ENCODE results near the gene CFAP69.

CFAP69 gene

DNA sequence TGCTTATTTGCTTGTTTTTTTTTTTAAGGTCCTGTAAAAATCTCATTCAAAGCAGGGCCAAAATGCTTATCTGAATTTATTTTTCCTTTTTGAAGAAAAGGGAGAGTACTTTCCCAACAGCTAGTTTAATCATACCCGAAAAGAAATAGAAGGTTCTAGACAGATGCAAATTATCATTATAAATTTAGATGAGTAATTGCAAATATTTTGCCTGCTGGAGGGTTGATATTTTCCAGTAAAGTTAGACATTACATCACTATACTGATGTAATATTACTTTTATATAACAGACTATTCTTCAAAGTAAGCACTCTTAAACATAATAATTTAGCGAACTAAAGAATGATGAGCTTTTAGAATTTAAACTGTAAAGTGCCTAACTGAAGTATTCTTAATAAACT lies 14.1 kb upstream of the CFAP69 start:
- Histone ChIP-seq H3K36me3 (ENCODE audit: control insufficient read depth, insufficient read depth, low read length) (no peaks in the 10 kb centered on the region), H3K9me3 (ENCODE audit: control insufficient read depth, low read length) (no peaks in the 10 kb centered on the region), H3K27ac (ENCODE audit: insufficient read depth, low read length, poor library complexity, severe bottlenecking) (no peak overlapping the region), H3K27me3 (replicated peaks; ENCODE audit: control insufficient read depth, insufficient read depth, low read length, poor library complexity, severe bottlenecking) (no peaks in the 10 kb centered on the region), H3K4me3 (ENCODE audit: insufficient read depth, low read depth, low read length, poor library complexity, severe bottlenecking) (no peak overlapping the region), H3K4me1 (ENCODE audit: control insufficient read depth, insufficient read depth, low read length, poor library complexity, severe bottlenecking) (no peaks in the 10 kb centered on the region)
- DNase-seq = no peak

DNA sequence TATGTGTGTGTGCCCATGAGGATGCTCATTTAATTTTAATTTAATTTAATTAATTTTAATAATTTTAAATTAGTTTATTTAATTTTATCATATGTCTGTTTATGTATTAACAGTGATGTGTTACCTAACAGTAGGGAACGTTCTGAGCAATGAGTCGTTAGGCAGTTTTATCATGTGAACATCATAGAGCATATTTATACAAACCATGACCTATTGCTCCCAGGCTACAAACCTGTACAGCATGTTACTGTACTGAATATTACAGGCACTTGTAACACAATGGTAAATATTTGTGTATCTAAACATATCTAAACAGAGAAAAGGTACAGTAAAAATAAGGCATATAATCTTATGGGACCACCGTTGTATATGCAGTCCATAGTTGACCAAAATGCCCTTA lies 13.7 kb upstream of the CFAP69 start:
- H3K4me3 ChIP-seq (ENCODE audit: insufficient read depth, low read depth, low read length, poor library complexity, severe bottlenecking) = no peak overlapping the region
- H3K9me3 ChIP-seq (ENCODE audit: control insufficient read depth, low read length) = no peaks in the 10 kb centered on the region
- no peak for DNase-seq
- H3K4me1 ChIP-seq (ENCODE audit: control insufficient read depth, insufficient read depth, low read length, poor library complexity, severe bottlenecking) = no peaks in the 10 kb centered on the region
- no peaks in the 10 kb centered on the region for H3K27me3 ChIP-seq (replicated peaks; ENCODE audit: control insufficient read depth, insufficient read depth, low read length, poor library complexity, severe bottlenecking)
- no peak overlapping the region for H3K27ac ChIP-seq (ENCODE audit: insufficient read depth, low read length, poor library complexity, severe bottlenecking)
- H3K36me3 ChIP-seq (ENCODE audit: control insufficient read depth, insufficient read depth, low read length) = no peaks in the 10 kb centered on the region

DNA sequence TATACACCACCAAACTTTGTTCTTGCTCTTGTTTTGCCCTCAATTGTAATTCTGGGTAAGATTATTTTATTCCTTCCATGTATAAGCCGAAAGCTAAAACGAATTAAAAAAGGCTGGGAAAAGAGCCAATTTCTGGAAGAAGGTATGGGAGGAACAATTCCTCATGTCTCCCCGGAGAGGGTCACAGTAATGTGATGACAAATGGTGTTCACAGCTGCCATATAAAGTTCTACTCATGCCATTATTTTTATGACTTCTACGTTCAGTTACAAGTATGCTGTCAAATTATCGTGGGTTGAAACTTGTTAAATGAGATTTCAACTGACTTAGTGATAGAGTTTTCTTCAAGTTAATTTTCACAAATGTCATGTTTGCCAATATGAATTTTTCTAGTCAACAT lies 12.5 kb upstream of the CFAP69 start:
- DNase-seq = no peak
- no peaks in the 10 kb centered on the region for H3K27me3 ChIP-seq (replicated peaks; ENCODE audit: control insufficient read depth, insufficient read depth, low read length, poor library complexity, severe bottlenecking)
- H3K9me3 ChIP-seq (ENCODE audit: control insufficient read depth, low read length) = no peaks in the 10 kb centered on the region
- H3K4me1 ChIP-seq (ENCODE audit: control insufficient read depth, insufficient read depth, low read length, poor library complexity, severe bottlenecking) = no peaks in the 10 kb centered on the region
- no peak overlapping the region for H3K27ac ChIP-seq (ENCODE audit: insufficient read depth, low read length, poor library complexity, severe bottlenecking)
- H3K36me3 ChIP-seq (ENCODE audit: control insufficient read depth, insufficient read depth, low read length) = no peaks in the 10 kb centered on the region
- H3K4me3 ChIP-seq (ENCODE audit: insufficient read depth, low read depth, low read length, poor library complexity, severe bottlenecking) = no peak overlapping the region

DNA sequence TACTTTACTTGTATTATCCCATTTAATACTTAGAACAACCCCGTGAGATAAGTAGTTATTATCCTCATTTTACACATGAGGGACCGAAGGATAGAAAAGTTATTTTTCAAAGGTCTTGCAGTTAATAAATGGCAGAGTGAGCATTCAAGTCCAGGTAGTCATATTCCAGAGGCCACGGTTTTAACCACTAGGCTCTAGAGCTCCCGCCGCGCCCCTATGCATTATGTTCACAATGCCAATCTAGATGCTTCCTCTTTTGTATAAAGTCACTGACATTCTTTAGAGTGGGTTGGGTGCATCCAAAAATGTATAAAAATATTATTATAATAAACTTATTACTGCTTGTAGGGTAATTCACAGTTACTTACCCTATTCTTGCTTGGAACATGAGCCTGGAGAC lies 11.4 kb upstream of the CFAP69 start:
- H3K4me3 ChIP-seq (ENCODE audit: insufficient read depth, low read depth, low read length, poor library complexity, severe bottlenecking) = no peak overlapping the region
- no peaks in the 10 kb centered on the region for H3K36me3 ChIP-seq (ENCODE audit: control insufficient read depth, insufficient read depth, low read length)
- no peaks in the 10 kb centered on the region for H3K27me3 ChIP-seq (replicated peaks; ENCODE audit: control insufficient read depth, insufficient read depth, low read length, poor library complexity, severe bottlenecking)
- H3K27ac ChIP-seq (ENCODE audit: insufficient read depth, low read length, poor library complexity, severe bottlenecking) = no peak overlapping the region
- H3K4me1 ChIP-seq (ENCODE audit: control insufficient read depth, insufficient read depth, low read length, poor library complexity, severe bottlenecking) = no peaks in the 10 kb centered on the region
- DNase-seq = no peak
- H3K9me3 ChIP-seq (ENCODE audit: control insufficient read depth, low read length) = no peaks in the 10 kb centered on the region

DNA sequence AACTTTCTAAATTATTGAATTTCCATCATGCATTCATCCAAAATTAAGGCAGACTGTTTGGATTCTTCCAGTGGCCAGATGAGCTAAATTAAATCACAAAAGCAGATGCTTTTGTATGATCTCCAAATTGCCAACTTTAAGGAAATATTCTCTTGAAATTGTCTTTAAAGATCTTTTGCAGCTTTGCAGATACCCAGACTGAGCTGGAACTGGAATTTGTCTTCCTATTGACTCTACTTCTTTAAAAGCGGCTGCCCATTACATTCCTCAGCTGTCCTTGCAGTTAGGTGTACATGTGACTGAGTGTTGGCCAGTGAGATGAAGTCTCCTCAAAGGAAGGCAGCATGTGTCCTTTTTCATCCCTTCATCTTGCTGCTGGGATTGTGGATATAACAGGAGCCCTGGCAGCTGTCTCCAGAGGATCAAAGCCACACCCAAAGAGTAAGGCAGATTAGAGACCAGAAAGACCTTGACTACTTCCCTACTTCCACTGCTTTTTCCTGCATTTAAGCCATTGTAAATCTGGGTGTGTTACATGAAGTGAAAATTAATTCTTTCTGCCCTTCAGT lies 8.2 kb upstream of the CFAP69 start:
- Histone ChIP-seq H3K4me3 (ENCODE audit: insufficient read depth, low read depth, low read length, poor library complexity, severe bottlenecking) (no peak overlapping the region), H3K27me3 (replicated peaks; ENCODE audit: control insufficient read depth, insufficient read depth, low read length, poor library complexity, severe bottlenecking) (no peaks in the 10 kb centered on the region), H3K36me3 (ENCODE audit: control insufficient read depth, insufficient read depth, low read length) (no peaks in the 10 kb centered on the region), H3K4me1 (ENCODE audit: control insufficient read depth, insufficient read depth, low read length, poor library complexity, severe bottlenecking) (no peaks in the 10 kb centered on the region), H3K27ac (ENCODE audit: insufficient read depth, low read length, poor library complexity, severe bottlenecking) (no peak overlapping the region), H3K9me3 (ENCODE audit: control insufficient read depth, low read length) (no peaks in the 10 kb centered on the region)
- no peak for DNase-seq

DNA sequence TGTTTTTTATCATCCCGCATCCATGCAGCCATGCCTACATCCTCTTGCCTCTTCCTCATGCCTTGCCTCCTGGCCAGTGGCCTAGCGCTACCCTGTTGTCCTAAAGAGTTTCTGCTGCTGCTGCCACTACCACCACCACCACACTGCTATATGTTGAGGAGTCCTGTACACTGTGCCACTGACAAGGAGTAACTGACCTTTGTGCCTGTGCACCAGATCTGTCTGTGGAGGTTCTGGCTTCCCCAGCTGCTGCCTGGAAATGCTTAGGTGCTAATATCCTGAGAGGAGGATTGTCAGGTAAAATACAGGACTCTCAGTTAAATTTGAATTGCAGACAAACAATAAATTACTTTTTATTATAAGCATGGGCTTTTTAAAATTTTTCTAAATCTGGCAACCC lies 7.0 kb upstream of the CFAP69 start:
- no peak for DNase-seq
- H3K4me1 ChIP-seq (ENCODE audit: control insufficient read depth, insufficient read depth, low read length, poor library complexity, severe bottlenecking) = no peaks in the 10 kb centered on the region
- no peaks in the 10 kb centered on the region for H3K27me3 ChIP-seq (replicated peaks; ENCODE audit: control insufficient read depth, insufficient read depth, low read length, poor library complexity, severe bottlenecking)
- no peaks in the 10 kb centered on the region for H3K36me3 ChIP-seq (ENCODE audit: control insufficient read depth, insufficient read depth, low read length)
- H3K27ac ChIP-seq (ENCODE audit: insufficient read depth, low read length, poor library complexity, severe bottlenecking) = no peak overlapping the region
- H3K9me3 ChIP-seq (ENCODE audit: control insufficient read depth, low read length) = no peaks in the 10 kb centered on the region
- H3K4me3 ChIP-seq (ENCODE audit: insufficient read depth, low read depth, low read length, poor library complexity, severe bottlenecking) = no peak overlapping the region

DNA sequence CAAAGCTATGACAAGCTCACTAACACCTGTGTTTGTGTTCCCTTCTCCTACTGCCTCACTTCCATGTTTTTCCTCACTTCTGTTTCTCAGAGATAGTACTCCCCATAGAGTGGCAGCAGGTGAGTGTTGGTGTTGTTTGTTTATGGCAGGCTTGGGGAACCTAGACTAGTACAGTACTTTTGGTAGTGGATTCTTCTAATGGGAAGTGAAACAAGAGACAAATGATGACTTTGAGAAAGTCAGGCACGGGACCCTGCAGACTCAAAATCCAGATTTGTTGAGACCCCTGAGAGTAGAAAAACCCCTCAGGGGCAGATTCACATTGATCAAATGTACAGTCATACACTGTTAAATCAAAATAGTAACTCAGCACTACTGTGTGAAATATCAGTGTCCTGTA lies 6.4 kb upstream of the CFAP69 start:
- Histone ChIP-seq H3K4me3 (ENCODE audit: insufficient read depth, low read depth, low read length, poor library complexity, severe bottlenecking) (no peak overlapping the region), H3K36me3 (ENCODE audit: control insufficient read depth, insufficient read depth, low read length) (no peaks in the 10 kb centered on the region), H3K4me1 (ENCODE audit: control insufficient read depth, insufficient read depth, low read length, poor library complexity, severe bottlenecking) (no peaks in the 10 kb centered on the region), H3K27ac (ENCODE audit: insufficient read depth, low read length, poor library complexity, severe bottlenecking) (no peak overlapping the region), H3K27me3 (replicated peaks; ENCODE audit: control insufficient read depth, insufficient read depth, low read length, poor library complexity, severe bottlenecking) (no peaks in the 10 kb centered on the region), H3K9me3 (ENCODE audit: control insufficient read depth, low read length) (no peaks in the 10 kb centered on the region)
- no peak for DNase-seq

DNA sequence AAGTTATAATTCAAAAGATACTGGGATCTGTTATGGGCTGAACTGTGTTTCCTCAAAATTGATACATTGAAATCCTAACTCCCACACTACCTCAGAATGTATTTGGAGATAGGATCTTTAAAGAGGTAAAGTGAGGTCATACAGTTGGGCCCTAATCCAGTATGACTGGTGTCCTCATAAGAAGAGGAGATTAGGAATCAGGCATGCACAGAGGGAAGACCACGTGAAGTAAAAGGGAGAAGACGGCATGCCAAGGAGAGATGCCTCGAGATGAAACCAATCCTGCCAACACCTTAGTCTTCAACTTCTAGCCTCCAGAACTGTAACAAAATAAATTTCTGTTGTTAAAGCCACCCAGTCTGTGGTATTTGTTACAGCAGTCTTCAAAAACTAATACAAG lies 5.9 kb upstream of the CFAP69 start:
- Histone ChIP-seq H3K36me3 (ENCODE audit: control insufficient read depth, insufficient read depth, low read length) (no peaks in the 10 kb centered on the region), H3K4me1 (ENCODE audit: control insufficient read depth, insufficient read depth, low read length, poor library complexity, severe bottlenecking) (peaks cover 1% of the 10 kb centered on the region), H3K4me3 (ENCODE audit: insufficient read depth, low read depth, low read length, poor library complexity, severe bottlenecking) (no peak overlapping the region), H3K27ac (ENCODE audit: insufficient read depth, low read length, poor library complexity, severe bottlenecking) (no peak overlapping the region), H3K9me3 (ENCODE audit: control insufficient read depth, low read length) (no peaks in the 10 kb centered on the region), H3K27me3 (replicated peaks; ENCODE audit: control insufficient read depth, insufficient read depth, low read length, poor library complexity, severe bottlenecking) (no peaks in the 10 kb centered on the region)
- no peak for DNase-seq

DNA sequence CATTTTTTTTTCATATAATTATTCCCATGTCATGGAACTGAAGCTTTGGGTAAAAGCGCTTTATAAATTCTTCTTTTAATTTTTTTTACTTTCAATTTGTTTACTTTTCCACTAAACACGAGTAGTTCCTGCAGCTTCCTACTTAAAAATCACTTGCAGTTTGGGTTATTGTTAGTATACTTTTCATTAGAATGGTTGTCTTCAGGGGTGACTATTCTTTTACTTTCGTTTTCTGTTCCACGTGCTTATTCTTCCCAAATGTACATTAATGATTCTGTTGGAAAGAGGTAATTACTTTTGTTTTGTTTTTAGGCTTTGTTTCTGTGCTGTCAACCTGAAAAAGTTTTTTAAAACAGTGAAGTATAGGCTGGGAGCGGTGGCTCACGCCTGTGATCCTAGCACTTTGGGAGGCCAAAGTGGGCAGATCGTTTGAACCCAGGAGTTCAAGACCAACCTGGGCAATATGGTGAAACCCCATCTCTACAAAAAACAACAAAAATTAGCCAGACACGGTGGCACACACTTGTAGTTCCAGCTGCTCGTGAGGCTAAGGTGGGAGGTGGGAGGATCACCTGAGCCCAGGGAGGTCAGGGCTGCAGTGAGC lies 5.2 kb upstream of the CFAP69 start:
- no peaks in the 10 kb centered on the region for H3K27me3 ChIP-seq (replicated peaks; ENCODE audit: control insufficient read depth, insufficient read depth, low read length, poor library complexity, severe bottlenecking)
- H3K36me3 ChIP-seq (ENCODE audit: control insufficient read depth, insufficient read depth, low read length) = no peaks in the 10 kb centered on the region
- no peak overlapping the region for H3K27ac ChIP-seq (ENCODE audit: insufficient read depth, low read length, poor library complexity, severe bottlenecking)
- DNase-seq = no peak
- H3K4me3 ChIP-seq (ENCODE audit: insufficient read depth, low read depth, low read length, poor library complexity, severe bottlenecking) = no peak overlapping the region
- H3K4me1 ChIP-seq (ENCODE audit: control insufficient read depth, insufficient read depth, low read length, poor library complexity, severe bottlenecking) = peaks cover 8% of the 10 kb centered on the region
- no peaks in the 10 kb centered on the region for H3K9me3 ChIP-seq (ENCODE audit: control insufficient read depth, low read length)

DNA sequence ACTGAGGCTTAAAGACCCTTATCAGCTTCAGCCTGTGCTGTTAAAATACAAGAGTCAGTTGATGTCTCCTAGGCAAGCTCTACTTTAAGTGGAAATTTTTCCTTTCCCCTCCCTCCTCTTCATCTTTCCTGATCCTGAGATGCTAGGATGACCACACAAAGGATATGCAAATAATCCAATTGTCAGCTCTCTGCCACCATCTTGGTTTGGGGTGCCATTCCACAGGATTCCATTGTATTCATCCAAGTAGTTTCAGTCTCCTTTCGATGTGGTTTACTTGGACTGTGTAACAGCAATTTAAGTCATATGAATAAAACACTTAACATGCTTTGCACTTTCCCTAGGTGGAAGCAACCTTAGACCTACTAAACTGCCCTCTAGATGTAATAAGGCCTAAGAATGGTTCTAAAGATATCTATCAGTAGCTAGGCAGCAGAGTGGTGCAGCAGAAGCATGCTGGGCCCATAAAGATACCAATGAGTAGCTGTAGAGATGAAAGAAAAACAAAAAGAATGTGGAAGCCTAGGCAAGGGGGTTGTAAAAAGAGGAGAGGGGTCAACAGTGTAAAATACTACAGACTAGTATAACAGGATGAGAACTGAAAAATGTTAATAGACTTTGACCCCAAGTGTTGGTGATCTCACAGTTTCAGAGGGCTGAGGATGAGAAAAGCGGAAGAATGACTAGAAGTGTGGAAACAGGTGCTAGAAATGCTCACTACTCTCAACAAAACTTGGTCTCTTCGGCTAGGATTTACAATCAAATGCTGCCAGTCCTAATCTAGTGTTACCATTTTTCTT lies 2.4 kb upstream of the CFAP69 start:
- peaks cover 4% of the 10 kb centered on the region for H3K27me3 ChIP-seq (replicated peaks; ENCODE audit: control insufficient read depth, insufficient read depth, low read length, poor library complexity, severe bottlenecking)
- DNase-seq = no peak
- no peak overlapping the region for H3K27ac ChIP-seq (ENCODE audit: insufficient read depth, low read length, poor library complexity, severe bottlenecking)
- no peaks in the 10 kb centered on the region for H3K36me3 ChIP-seq (ENCODE audit: control insufficient read depth, insufficient read depth, low read length)
- H3K9me3 ChIP-seq (ENCODE audit: control insufficient read depth, low read length) = no peaks in the 10 kb centered on the region
- H3K4me3 ChIP-seq (ENCODE audit: insufficient read depth, low read depth, low read length, poor library complexity, severe bottlenecking) = no peak overlapping the region
- H3K4me1 ChIP-seq (ENCODE audit: control insufficient read depth, insufficient read depth, low read length, poor library complexity, severe bottlenecking) = peaks cover 15% of the 10 kb centered on the region
